Suppressor macrophage treated with lipopolysaccharide for 1 hour (primary cell): ENCODE results near the gene MEGF11.
A peak's percentile ranks its signal among the peaks of the same experiment; 100 is the strongest.

Experiments used
- DNase-seq, 3 donors: peaks; one replicate each; pipeline ENCODE4 v3.0.0-alpha.2; 2020 to 2022

Gene MEGF11

GRCh38 chr15:66253418-66254088 is at the start of gene MEGF11:
Gene MEGF11, minus strand, starts transcription at chr15:66253750. Its CDS starts 125,347 bp downstream, at chr15:66128403.
- peak in 2 of 3 donors; percentile 17 to 47 for DNase-seq

GRCh38 chr15:66302489-66303278 is 49.1 kb upstream of the MEGF11 start:
- no peak for DNase-seq

GRCh38 chr15:66298803-66299251 is 45.3 kb upstream of the MEGF11 start:
- no peak for DNase-seq

- DNase-seq = no peak
Observed at GRCh38 chr15:66296186-66296585, 42.6 kb upstream of the MEGF11 start.

- no peak for DNase-seq
Observed at GRCh38 chr15:66294932-66295235, 41.3 kb upstream of the MEGF11 start.

GRCh38 chr15:66294157-66294931 is 40.8 kb upstream of the MEGF11 start:
- DNase-seq = peak in 1 of 3 donors; percentile 32

GRCh38 chr15:66293419-66294156 is 40.0 kb upstream of the MEGF11 start, which contains the start of gene DIS3L:
Gene DIS3L, plus strand, starts transcription at chr15:66293568. Its CDS starts 29 bp downstream, at chr15:66293597.
- peak; percentile 69 to 90 (median 78) for DNase-seq

- peak in 1 of 3 donors; percentile 19 for DNase-seq
Observed at GRCh38 chr15:66292571-66293418, 39.2 kb upstream of the MEGF11 start.

GRCh38 chr15:66291816-66292570 is 38.4 kb upstream of the MEGF11 start:
- DNase-seq = no peak

GRCh38 chr15:66290518-66290917 is 37.0 kb upstream of the MEGF11 start:
- no peak for DNase-seq

GRCh38 chr15:66290007-66290406 is 36.5 kb upstream of the MEGF11 start:
- no peak for DNase-seq

GRCh38 chr15:66288551-66289185 is 35.1 kb upstream of the MEGF11 start:
- no peak for DNase-seq

- no peak for DNase-seq
Observed at GRCh38 chr15:66288093-66288492, 34.5 kb upstream of the MEGF11 start.

- peak; percentile 29 to 69 (median 60) for DNase-seq
Observed at GRCh38 chr15:66287461-66288057, 34.0 kb upstream of the MEGF11 start.

- DNase-seq = no peak
Observed at GRCh38 chr15:66285533-66286280, 32.2 kb upstream of the MEGF11 start.

GRCh38 chr15:66284271-66284670 is 30.7 kb upstream of the MEGF11 start:
- DNase-seq = no peak

GRCh38 chr15:66278671-66279070 is 25.1 kb upstream of the MEGF11 start:
- DNase-seq = peak in 1 of 3 donors; percentile 8

GRCh38 chr15:66278056-66278455 is 24.5 kb upstream of the MEGF11 start:
- no peak for DNase-seq

GRCh38 chr15:66276546-66276945 is 23.0 kb upstream of the MEGF11 start:
- no peak for DNase-seq
